ENCODE measurements around the gene KRT39.
"Not testable (repeated sequence)": the region's sequence is repeated elsewhere in the genome, so short reads cannot be mapped to it uniquely, and the experiment has no call there.

KRT39 gene

GRCh38 chr17:40937384-40937819 is 29.3 kb downstream of the KRT39 start, which contains the start of gene KRT23:
KRT23 (minus strand) TSS chr17:40937646; CDS start chr17:40936603, 1,043 bp downstream.
- DNase-seq, result no peak

DNA sequence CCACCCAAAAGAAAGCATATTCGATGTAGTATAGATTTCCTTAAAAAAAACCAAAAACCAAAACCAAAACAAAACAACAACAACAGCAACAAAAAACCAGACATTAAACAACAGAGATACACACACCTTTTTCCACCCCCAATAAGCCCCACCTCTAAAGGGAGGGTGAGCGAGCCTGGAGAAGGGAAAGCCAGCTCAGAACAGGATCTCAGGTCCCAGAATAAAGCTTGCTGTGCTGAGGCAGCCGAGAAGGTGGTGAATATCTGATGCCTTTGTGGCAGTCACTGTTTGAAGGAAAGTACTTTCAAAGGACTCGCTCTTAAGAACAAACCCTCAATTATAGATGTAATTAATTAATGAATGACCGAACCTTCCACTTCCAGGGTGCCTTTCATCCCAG is 29.8 kb downstream of the KRT39 start:
- DNase-seq, result no peak

GRCh38 chr17:40936437-40936971 is 30.2 kb downstream of the KRT39 start:
- DNase-seq, result no peak

- no peak for DNase-seq
These were observed 31.1 kb downstream of the KRT39 start for GRCh38 chr17:40935624-40936023.

GRCh38 chr17:40932608-40933007 is 34.1 kb downstream of the KRT39 start:
- no peak for DNase-seq

DNA sequence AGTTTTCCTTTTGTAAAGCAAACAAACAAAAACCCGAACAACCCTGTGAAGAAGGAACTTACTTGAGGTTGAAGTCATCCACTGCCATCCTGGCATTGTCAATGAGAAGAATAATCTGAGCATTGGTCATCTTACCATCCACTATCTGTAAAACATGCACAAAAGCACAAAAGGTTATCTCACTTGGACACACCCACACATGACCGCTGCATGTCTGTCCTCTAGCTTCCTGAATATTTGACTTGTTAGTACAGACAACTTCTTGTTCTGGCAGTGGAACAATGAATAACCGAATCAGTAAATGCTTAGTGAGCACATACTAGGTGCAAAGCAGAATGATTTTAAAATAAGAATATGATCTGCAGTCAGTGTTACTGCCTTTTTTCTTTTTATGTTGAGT is 35.4 kb downstream of the KRT39 start:
- DNase-seq, result no peak

DNA sequence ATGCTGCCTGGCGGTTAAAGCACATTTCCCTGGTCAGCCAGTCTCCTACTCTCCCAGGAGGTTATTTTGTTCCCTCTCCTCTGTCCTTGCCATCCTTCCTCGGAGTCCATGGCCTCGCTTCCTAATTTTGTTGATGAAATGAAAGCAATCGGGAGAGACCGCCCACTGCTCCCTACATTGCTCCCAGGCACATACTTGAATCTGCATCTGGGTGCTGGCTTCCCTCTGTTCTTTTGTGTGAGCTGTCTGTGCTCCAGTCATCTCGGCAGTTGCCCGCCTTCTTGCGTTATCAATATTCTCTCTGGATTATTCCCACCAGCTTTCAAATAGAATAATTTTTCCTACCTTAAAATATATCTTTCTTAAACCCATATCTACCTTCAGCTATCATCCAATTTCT is 40.4 kb downstream of the KRT39 start:
- no peak for DNase-seq

- no peak for DNase-seq
These were observed 44.5 kb downstream of the KRT39 start for GRCh38 chr17:40922239-40922638.

DNA sequence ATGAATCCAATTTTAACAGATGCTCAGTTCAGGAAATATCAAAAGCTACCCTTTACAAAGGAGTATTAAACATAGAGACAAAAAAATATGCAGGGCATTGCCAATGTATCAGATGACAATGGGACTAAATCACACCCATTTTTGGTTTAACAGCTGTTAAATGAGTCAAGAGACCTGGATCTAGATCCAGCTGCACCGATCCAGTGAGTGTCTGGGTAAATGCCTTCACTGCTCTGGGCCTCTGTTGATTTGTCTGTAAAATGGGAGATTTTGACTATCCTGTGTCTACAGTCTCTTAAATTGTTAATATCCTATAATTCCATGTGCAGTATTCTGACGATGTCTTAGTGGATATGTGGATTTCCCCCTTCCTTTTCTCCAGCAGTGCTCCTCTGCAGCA is 45.7 kb downstream of the KRT39 start:
- no peak for DNase-seq

GRCh38 chr17:40917116-40917515 is 49.6 kb downstream of the KRT39 start:
- not testable (repeated sequence) for DNase-seq

DNA sequence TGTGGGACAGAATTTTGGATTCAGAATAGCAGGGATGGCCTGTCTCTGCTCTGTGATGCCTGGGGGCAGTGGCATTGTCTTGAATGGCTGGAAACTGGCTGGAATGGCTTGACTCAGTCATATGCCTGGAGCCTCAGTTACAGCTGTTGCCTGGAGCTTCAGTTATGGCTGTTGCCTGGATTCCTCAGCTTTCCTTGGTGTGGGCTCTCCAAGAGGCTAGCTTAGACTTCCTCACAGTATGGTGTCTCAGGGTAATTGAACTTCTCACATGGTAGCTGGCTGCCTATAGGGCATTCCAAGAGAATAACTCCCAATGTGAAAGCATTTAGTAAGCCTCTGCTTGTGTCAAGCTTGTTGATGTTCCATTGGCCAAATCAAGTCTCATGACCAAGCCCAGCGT is 50.4 kb downstream of the KRT39 start:
- no peak for DNase-seq

DNA sequence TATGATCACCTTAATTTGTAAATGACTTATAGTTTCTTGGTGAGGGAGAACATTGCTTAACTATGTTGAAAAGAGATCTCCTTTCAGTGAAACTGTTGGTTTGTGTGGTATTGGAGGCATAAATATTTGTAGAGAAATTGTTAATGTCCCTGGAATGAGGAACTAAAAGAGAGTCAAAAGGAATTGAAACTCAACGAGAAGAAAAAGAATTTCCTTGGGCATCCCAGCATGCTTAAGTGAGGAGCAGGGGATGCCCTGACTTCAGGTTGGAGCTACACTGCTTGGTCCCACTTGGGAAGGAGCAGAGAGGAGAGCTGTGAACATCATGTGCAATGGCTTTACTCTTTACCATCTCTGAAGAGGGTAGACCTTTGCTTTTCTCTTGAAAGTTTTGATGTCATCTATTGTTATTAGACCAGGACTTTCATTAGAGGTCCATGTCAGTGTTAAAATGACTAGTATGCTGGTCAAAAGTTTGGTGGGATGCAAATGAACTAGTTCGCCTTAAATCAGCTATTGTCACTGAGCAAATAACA is 51.0 kb downstream of the KRT39 start:
- no peak for DNase-seq

GRCh38 chr17:40915199-40915661 is 51.5 kb downstream of the KRT39 start:
- DNase-seq, result no peak

GRCh38 chr17:40914075-40914855 is 52.5 kb downstream of the KRT39 start:
- no peak for DNase-seq

DNA sequence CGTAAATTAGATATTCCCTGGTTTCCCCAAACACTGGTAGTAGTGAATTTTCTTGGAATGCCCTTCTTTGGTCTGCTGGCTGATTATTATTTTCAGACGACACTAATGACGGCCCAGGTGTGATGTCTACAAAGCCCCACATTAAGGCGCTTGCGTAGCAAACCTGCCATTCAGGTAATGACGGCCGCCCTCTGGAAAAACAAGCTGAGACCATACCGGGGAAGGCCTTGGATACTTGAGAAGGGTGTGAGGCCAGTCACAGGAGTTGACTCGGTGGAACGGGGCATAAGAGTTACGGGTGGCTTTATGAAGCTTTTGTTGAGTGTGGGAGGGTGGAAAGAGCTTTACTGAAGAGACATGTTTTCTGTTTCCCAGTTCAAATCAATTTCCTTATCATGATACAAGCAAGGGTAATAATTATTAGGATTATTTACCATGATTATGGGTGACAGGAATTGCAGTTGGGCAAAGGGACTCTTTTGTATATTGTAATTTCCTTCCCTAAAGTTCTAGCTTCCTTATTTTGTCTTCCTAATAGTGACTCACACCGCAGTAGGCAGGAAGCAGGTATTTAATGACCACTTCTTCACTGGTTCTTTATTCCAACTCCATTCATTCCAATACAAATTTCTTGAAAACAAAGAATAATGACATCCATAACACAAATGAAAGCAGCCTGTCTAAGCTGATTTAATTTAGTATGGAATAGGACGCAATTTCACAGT is 54.1 kb downstream of the KRT39 start:
- no peak for DNase-seq

DNA sequence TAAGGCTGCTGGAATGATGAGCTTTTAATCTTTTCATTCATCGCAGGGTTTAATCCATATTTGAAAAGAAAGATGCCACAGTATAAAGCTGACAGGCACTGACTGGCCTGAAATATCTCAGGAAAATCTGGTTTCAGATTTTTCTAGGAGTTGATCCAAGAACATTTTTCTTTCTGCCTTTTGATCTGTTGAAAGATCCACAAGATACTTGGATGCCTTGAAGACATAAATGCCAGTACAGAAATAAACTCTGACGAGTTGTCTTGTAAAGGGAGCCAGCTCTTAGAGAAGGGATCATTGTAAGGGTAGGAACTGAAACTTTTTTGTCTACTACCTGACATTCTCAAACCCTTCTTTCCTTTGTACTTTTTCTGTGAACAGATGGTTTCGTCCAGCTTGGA is 56.3 kb downstream of the KRT39 start:
- DNase-seq, result no peak

DNA sequence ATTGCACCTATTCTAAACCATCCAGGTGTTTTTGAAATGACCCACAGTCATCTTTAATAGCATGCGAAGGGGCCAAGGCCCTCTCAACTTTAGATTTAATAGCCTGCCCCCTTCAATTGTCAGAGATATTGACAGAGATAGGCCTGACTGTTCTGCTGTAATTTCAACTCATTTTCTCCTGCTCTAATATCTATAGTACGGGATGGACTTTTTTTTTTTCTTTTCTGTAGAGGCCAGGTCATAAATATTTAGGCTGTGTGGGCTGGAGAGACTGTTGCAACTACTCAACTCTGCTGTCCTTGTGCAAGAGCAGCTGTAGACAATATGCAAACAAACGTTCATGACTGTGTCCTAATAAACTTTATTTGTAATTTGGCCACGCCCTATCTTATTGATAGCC is 57.0 kb downstream of the KRT39 start:
- DNase-seq, result no peak

DNA sequence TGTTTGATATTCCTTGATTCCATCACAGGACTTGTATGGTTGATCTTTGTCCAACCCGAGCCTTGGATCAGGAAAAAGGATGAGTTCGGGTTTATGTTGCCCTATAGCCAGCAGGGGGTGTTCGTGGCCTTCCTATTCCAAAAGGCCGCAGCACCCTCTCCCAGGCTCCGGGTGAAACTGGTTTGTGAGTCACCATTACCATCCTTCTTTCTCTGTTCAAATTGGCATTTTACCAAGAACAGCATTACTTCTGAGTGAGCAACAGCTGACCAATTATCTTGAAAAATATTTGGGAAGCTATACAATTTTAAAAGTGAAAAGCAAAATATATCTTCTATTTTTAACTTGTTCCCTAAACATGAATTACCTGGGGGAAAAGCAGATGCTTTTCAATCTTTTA is 57.4 kb downstream of the KRT39 start:
- peak; percentile 76 for DNase-seq
